Activated CD4-positive, alpha-beta T cell treated with anti-CD3 and anti-CD28 coated beads, Interleukin-2, amount 50 U/mL, for 4 hours (primary cell): ENCODE measurements around the gene PIGK.
A peak's percentile ranks its signal among the peaks of the same experiment; 100 is the strongest.
"Not testable (repeated sequence)": the region's sequence is repeated elsewhere in the genome, so short reads cannot be mapped to it uniquely, and the experiment has no call there.

Experiments
- DNase-seq, 2 experiments: peaks; one replicate each; pipeline ENCODE4 v3.0.0-alpha.2; 2020

Gene PIGK

GRCh38 chr1:77219166-77219887 lies at the start of gene PIGK:
Gene PIGK (minus strand): TSS chr1:77219430. CDS start chr1:77219402, 28 bp downstream.
- peak; percentile 81 to 83 for DNase-seq

DNA sequence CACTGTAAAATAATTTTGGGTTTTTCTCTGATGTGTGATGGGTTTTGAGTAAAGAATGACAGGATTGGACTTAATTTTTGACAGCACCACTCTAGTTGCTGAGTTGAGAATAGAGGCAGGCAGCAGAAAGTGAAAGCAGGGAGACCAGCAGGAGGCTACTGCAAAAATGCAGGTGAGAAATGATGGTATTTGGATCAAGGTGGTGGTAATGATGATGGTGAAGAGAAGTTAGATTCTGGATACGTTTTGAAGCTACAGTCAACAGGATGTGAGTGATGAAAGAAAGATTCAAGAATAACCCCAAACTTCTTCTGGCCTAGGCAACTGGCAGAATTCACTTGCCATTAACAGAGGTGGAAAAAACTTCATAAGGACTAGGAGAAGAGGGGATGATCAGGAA lies 47.8 kb upstream of the PIGK start:
- DNase-seq = no peak

DNA sequence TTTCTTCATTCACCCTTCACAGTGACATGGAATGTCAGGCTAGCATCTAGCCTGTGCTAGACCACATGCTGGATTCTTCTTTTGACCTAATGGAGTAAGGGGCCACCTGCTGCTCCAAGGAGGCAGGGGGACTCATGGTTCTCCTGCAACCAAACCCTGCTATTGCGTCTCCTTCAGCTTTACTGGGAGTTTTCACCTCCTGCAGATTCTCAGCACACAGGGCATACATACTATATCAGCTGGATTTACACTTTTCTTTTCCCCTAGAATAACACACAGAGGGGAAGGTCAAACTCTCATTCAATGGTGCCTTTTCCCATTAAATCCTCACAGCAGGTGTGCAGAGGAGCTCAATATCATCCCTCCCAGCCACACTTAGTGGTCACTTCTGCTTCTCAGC lies 46.0 kb upstream of the PIGK start:
- DNase-seq = no peak

DNA sequence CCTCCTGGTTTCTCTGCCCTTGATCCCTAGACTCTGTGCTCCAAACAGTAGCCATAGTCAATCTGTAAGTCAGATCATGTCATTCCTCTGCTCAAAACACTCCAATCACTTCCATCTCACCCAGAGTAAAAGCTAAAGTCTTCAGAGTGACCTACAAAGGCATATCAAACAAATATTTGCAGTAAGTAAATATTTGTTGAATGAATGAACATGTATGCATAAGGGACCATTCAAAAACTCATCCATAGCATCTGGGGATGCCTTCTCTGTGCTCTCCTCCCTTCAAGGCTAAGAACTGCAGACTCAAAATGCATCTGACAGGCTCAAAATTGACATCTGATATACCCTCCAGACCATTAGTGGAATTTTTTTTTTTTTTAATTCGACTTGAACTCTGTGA lies 44.5 kb upstream of the PIGK start:
- no peak for DNase-seq

GRCh38 chr1:77253211-77253610 lies 34.0 kb upstream of the PIGK start:
- no peak for DNase-seq

GRCh38 chr1:77250126-77250525 lies 30.9 kb upstream of the PIGK start:
- DNase-seq = no peak

GRCh38 chr1:77245830-77246229 lies 26.6 kb upstream of the PIGK start:
- DNase-seq = no peak

- DNase-seq = no peak
Measured at GRCh38 chr1:77239311-77239710, 20.1 kb upstream of the PIGK start.

GRCh38 chr1:77238462-77238861 lies 19.2 kb upstream of the PIGK start:
- no peak for DNase-seq

DNA sequence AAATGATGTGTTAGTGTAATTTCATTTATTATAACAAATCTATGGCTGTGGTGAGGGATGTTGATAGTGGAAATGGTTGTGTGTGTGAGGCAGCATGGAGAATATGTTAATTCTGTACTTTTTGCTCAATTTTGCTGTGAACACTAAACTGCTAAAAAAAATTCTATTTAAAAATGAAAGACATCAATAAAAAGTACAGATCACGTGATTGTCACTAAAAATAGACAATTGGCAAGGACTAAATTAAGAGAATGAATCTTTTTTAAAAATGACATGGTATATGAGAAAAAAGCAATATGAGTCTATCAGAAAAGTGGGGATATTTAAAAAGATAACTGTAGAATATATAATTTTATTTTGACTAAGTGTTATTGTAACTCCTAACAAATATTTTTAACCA lies 15.7 kb upstream of the PIGK start:
- no peak for DNase-seq

GRCh38 chr1:77234096-77234495 lies 14.9 kb upstream of the PIGK start:
- DNase-seq = no peak

DNA sequence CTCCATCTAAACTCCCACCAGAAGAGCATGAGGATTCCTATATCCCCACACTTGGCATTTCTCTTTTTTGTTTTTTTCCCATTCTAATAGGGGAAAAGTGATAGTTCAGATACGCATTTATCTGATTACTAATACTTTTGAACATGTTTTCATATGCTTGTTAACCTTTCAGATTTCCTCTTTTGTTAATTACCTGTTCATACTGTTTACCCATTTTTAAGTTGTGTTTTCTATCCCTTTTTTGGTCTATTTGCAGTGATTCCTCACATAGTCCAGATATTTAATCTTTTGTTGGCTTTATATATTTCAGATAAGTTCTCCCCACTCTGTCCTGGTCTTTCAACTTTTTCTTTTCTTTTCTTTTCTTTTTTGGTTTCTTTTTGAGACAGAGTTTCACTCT lies 13.6 kb upstream of the PIGK start:
- DNase-seq = no peak

DNA sequence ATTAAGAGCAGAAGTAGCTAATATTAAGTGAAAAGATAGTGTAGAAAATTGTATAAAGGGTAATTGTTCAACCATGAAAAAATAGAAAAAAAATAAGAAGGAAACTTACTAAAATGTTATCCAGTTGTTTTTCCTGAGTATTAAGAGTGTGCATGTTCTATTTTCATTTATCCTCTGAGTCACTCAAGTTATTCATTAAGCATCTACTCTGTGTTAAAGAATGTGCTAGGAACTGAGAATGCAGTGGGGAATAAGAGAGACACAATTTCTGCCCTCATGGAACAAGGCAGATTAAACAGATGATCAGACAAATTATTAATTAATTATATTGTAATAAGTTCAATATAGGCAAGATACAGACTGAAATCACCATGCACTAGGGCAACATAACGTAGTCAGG lies 10.8 kb upstream of the PIGK start:
- DNase-seq = no peak

- DNase-seq = no peak
Measured at GRCh38 chr1:77228836-77229235, 9.6 kb upstream of the PIGK start.

DNA sequence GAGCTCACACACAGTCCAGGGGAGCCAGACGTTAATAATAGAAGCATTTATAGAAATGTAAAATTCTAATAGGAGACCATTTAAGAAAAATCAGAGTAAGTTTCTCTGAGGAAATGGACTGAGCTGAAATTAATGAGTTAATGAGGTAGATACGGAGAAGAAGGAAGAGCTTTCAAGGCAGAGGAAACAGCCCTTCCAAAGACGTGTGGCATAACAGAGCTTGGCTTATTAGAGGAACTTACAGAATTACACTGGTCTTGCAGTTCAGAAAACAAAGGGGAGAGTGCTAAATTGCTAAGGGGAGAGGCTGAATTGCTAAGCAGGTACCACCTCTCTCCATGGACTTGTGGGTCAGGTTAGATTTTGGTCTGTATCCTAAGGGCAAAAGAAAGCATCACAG lies 8.2 kb upstream of the PIGK start:
- no peak for DNase-seq

DNA sequence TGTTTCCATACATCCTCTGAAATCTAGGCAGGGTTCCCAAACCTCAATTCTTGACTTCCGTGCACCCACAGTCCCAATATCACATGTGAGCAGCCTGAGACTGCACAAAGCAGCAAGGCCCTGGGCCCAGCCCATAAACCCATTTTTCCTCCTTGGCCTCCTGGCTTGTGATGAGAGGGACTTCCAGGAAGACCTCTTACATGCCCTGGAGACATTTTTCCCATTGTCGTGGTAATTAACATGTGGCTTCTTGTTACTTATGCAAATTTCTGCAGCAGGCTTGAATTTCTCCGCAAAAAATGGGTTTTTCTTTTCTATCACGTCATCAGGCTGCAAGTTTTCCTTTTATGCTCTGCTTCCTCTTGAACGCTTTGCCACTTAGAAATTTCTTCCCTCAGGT lies 3.3 kb upstream of the PIGK start:
- DNase-seq = no peak

DNA sequence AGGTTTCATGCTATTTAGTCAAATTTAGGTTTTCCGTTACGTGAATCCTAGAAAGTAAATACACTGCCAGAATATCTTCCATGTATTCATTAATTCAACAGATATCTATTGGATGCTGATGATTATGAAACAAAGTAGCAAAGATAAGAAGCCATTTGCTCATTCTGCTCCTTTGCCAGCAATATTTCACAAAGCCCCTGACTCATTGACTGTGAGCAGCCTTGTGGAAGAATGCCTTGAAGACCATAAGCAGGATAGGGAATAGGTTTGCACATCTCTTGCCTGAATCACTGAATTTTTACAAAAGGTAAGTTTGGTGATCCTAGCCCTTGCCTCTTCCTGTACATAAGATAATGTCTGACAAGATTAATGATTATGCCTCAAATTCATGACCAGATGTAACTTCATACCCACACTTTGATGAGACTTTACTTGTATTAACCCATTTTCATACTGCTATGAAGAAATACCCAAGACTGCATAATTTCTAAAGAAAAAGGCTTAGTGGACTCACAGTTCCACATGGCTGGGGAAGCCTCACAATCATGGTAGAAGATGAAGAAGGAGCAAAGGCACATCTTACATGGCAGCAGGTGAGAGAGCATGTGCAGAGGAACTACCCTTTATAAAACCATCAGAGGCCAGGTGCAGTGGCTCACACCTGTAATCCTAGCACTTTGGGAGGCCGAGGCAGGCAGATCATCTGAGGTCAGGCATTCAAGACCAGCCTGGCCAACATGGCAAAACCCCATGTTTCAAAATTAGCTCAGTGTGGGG lies 1.6 kb upstream of the PIGK start:
- no peak for DNase-seq

- DNase-seq = no peak
Measured at GRCh38 chr1:77218477-77219165, 609 bp downstream of the PIGK start.

GRCh38 chr1:77204043-77204442 lies 15.2 kb downstream of the PIGK start:
- not testable (repeated sequence) for DNase-seq

DNA sequence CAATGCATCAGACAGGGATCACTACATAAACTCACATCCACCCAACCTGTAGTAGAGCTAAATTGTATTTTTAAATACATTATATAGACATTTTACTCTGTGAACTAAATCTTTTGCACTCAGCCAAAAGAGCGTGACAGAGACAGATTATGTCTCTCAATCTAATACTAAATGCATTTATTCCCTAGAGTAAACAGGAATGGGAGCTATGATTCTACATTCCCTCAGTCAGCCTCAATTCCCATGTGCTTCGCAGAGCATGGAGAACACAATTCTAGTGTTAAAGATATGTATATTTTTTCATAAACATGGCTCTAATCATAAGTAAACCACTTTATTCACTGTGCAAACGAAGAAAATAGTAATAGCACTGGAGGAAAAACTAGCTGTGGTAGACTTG lies 16.5 kb downstream of the PIGK start:
- DNase-seq = no peak

- no peak for DNase-seq
Measured at GRCh38 chr1:77200806-77201205, 18.4 kb downstream of the PIGK start.

GRCh38 chr1:77200293-77200692 lies 18.9 kb downstream of the PIGK start:
- no peak for DNase-seq

- no peak for DNase-seq
Measured at GRCh38 chr1:77197351-77197750, 21.9 kb downstream of the PIGK start.

GRCh38 chr1:77193951-77194350 lies 25.3 kb downstream of the PIGK start:
- no peak for DNase-seq
